Measurements from ENCODE around the gene HDAC10. TPM values are rescaled to one million over a fixed set of nuclear protein-coding genes. Genes with fewer than 3 reads are reported as not detected.

Gene HDAC10
- total and polyA plus RNA-seq, 3 experiments from 2014 or later: 7.5 to 44.7 (median 42.5) TPM

- peaks cover 13% of the 10 kb centered on the region for H3K27me3 ChIP-seq (ENCODE audit: insufficient read depth, low read length, poor library complexity, severe bottlenecking)
- H3K9me3 ChIP-seq (ENCODE audit: low read length): no peaks in the 10 kb centered on the region
- no peak for DNase-seq
- Mint-ChIP-seq H3K27me3 (peaks cover 12 to 22% of the 10 kb centered on the region in 2 donors), H3K27ac (no peak overlapping the region), H3K36me3 (no peaks in the 10 kb centered on the region), H3K4me3 (peak overlapping the region in 1 of 7 donors; percentile 51), H3K9me3 (no peaks in the 10 kb centered on the region), H3K4me1 (peaks cover 0 to 16% (median 6%) of the 10 kb centered on the region in 3 donors)
- H3K4me1 ChIP-seq (ENCODE audit: insufficient read depth, low read length): no peaks in the 10 kb centered on the region
- ChIA-PET CTCF (no interaction called here), POLR2A (no interaction called here)
- H3K27ac ChIP-seq (ENCODE audit: low read depth, low read length): no peak overlapping the region
- H3K36me3 ChIP-seq (ENCODE audit: insufficient read depth, low read length): no peaks in the 10 kb centered on the region
- no peak overlapping the region for H3K4me3 ChIP-seq (ENCODE audit: low read length)
Measured at GRCh38 chr22:50258361-50259292, 7.6 kb upstream of the HDAC10 start.

DNA sequence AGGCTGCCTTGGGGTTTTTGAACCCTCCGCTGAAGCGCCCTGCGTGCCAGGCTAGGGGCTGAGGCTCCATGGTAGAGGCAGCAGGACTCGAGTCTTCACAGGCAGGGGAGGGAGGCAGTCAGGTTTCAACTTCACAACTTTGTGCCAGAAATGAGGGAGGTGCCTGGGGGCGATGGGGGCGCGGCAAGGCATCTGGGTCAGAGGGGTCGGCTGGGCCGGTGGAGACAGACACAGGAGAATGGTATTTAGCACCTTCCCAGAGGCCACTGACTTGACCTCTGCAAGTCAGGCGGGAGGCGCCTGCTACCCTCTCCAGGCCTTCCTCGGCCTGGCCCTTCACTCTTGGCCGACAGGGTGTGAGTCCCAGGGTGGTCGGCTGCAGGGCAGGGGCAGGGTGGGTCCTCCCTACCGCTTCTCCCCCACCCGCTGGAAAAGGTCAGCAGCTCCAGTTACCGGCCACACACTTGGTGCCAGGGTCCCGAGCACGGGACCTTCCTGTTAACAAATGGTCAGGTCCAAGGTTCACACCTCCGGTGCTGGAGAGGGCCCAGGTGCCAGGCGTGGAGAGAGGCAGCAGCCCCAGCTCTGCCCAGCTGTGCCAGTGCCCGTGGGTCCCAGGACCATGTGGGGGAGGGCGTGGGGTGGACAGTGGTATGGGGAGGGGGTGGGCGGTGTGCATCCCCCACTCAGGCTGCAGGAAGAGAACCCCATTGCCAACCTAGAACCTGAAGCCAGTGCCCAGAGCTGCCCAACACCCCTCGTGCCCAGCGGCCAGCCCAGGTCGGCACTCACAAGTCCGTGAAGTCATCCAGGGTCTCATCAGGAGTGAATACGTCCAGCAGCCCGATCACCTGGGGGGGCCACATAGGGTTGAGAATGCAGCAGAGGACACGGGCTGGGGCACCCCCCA is 6.6 kb upstream of the HDAC10 start:
- H3K4me3 Mint-ChIP-seq: no peak overlapping the region
- no peak for DNase-seq
- POLR2A ChIA-PET: no interaction called here

DNA sequence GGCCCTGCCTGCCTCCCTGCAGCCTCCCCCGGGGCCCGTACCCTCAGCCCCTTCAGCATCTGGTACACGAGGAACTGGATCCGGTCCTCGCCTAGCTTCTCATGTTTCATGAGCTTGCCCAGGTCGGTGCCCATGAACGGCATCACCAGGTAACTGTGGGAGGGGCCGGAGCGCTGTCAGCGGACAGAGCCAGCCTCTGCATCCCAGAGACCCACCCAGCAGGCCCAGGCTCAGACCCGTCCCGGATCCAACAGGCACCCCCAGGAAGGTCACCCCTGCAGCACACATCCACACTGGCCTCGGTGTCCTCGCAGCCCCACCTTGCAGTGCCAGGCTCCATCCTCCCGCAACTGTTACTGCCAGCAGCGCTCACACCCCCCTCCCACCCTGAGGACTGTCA is 6.0 kb upstream of the HDAC10 start:
- Histone ChIP-seq H3K4me3 (ENCODE audit: low read length) (no peak overlapping the region), H3K27ac (ENCODE audit: low read depth, low read length) (no peak overlapping the region), H3K36me3 (ENCODE audit: insufficient read depth, low read length) (no peaks in the 10 kb centered on the region), H3K4me1 (ENCODE audit: insufficient read depth, low read length) (no peaks in the 10 kb centered on the region), H3K27me3 (ENCODE audit: insufficient read depth, low read length, poor library complexity, severe bottlenecking) (peaks cover under 1% of the 10 kb centered on the region), H3K9me3 (ENCODE audit: low read length) (no peaks in the 10 kb centered on the region)
- ChIA-PET POLR2A (no interaction called here), CTCF (interaction anchor here (1.6 kb wide), 1 partner anchor 69 kb away, joined by 5 read pairs; no protein-coding TSS in a partner anchor)
- H3K9me3 Mint-ChIP-seq: no peaks in the 10 kb centered on the region
- no peaks in the 10 kb centered on the region for H3K36me3 Mint-ChIP-seq
- H3K4me1 Mint-ChIP-seq: peaks cover 0 to 10% (median 2%) of the 10 kb centered on the region in 3 donors
- no peak for DNase-seq
- no peak overlapping the region for H3K4me3 Mint-ChIP-seq
- peak overlapping the region in 1 of 8 donors; percentile 42 for H3K27ac Mint-ChIP-seq
- H3K27me3 Mint-ChIP-seq: peaks cover 3 to 13% of the 10 kb centered on the region in 2 donors

More for the DNA sequence above, 6.6 kb upstream of the HDAC10 start:
- no peaks in the 10 kb centered on the region for H3K9me3 Mint-ChIP-seq
- Histone ChIP-seq H3K9me3 (ENCODE audit: low read length) (no peaks in the 10 kb centered on the region), H3K27ac (ENCODE audit: low read depth, low read length) (no peak overlapping the region), H3K36me3 (ENCODE audit: insufficient read depth, low read length) (no peaks in the 10 kb centered on the region), H3K4me1 (ENCODE audit: insufficient read depth, low read length) (no peaks in the 10 kb centered on the region), H3K4me3 (ENCODE audit: low read length) (no peak overlapping the region), H3K27me3 (ENCODE audit: insufficient read depth, low read length, poor library complexity, severe bottlenecking) (peaks cover 7% of the 10 kb centered on the region)
- H3K4me1 Mint-ChIP-seq: peaks cover 0 to 14% (median 6%) of the 10 kb centered on the region in 3 donors
- no peaks in the 10 kb centered on the region for H3K36me3 Mint-ChIP-seq
- peak overlapping the region in 1 of 8 donors; percentile 42 for H3K27ac Mint-ChIP-seq
- H3K27me3 Mint-ChIP-seq: peaks cover 10 to 20% of the 10 kb centered on the region in 2 donors
- CTCF ChIA-PET: no interaction called here

GRCh38 chr22:50256258-50256862 is 5.3 kb upstream of the HDAC10 start:
- H3K27me3 ChIP-seq (ENCODE audit: insufficient read depth, low read length, poor library complexity, severe bottlenecking): no peaks in the 10 kb centered on the region
- no peak overlapping the region for H3K4me3 Mint-ChIP-seq
- H3K4me1 Mint-ChIP-seq: peaks cover 0 to 14% (median 0%) of the 10 kb centered on the region in 3 donors
- POLR2A ChIA-PET: no interaction called here
- no peak overlapping the region for H3K4me3 ChIP-seq (ENCODE audit: low read length)
- no peaks in the 10 kb centered on the region for H3K9me3 Mint-ChIP-seq
- no peak for DNase-seq
- H3K9me3 ChIP-seq (ENCODE audit: low read length): no peaks in the 10 kb centered on the region
- H3K4me1 ChIP-seq (ENCODE audit: insufficient read depth, low read length): no peaks in the 10 kb centered on the region
- H3K27ac Mint-ChIP-seq: no peak overlapping the region
- no peaks in the 10 kb centered on the region for H3K36me3 ChIP-seq (ENCODE audit: insufficient read depth, low read length)
- no peaks in the 10 kb centered on the region for H3K36me3 Mint-ChIP-seq
- H3K27ac ChIP-seq (ENCODE audit: low read depth, low read length): no peak overlapping the region
- CTCF ChIA-PET: interaction anchor here (1.6 kb wide), 1 partner anchor 70 kb away, joined by 5 read pairs; no protein-coding TSS in a partner anchor
- H3K27me3 Mint-ChIP-seq: peaks cover 3 to 11% of the 10 kb centered on the region in 2 donors

DNA sequence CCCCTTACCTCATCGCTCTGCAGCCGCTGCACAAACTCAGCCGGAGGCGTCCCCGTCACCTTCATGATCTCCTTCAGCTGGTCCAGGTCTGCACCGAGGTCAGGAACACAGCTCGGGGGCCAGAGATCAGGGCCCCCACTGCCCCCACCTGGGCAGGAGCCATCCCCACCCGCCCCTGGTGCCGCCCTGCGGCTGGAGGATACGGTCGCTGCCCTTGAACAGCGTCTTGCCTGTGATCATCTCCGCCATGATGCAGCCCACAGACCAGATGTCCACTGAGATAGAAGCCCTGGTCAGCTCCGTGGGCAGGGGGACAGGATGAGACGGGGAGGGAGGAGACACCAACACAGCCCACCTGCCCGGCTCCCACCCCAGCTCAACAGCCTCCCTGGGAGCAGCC is 4.5 kb upstream of the HDAC10 start:
- Mint-ChIP-seq H3K4me3 (no peak overlapping the region), H3K9me3 (no peaks in the 10 kb centered on the region), H3K27ac (no peak overlapping the region), H3K36me3 (peaks cover 0 to 2% (median 0%) of the 10 kb centered on the region in 3 donors), H3K27me3 (peaks cover 3 to 11% of the 10 kb centered on the region in 2 donors), H3K4me1 (peaks cover 0 to 15% (median 2%) of the 10 kb centered on the region in 3 donors)
- Histone ChIP-seq H3K4me3 (ENCODE audit: low read length) (no peak overlapping the region), H3K9me3 (ENCODE audit: low read length) (no peaks in the 10 kb centered on the region), H3K27ac (ENCODE audit: low read depth, low read length) (no peak overlapping the region), H3K4me1 (ENCODE audit: insufficient read depth, low read length) (no peaks in the 10 kb centered on the region), H3K36me3 (ENCODE audit: insufficient read depth, low read length) (no peaks in the 10 kb centered on the region), H3K27me3 (ENCODE audit: insufficient read depth, low read length, poor library complexity, severe bottlenecking) (no peaks in the 10 kb centered on the region)
- ChIA-PET POLR2A (no interaction called here), CTCF (interaction anchor here (1.6 kb wide), 1 partner anchor 70 kb away, joined by 5 read pairs; no protein-coding TSS in a partner anchor)
- DNase-seq: no peak

DNA sequence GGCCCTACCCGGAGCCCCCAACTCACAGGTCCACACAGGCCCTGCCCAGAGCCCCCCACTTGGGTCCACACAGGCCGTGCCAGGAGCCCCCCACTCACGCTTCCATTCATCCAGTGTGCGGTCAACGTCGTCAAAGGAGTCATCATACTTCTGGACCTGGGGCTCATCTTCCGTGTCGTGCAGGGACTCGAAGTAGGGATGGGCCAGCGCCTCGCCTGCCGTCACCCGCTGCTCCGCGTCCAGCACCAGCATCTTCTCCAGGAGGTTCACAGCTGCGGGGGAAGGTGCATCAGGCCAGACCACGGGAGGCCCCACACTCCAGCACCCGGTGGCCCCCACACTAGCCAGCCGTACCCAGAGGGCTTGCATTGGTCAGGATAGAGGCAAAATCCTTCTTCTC is 4.0 kb upstream of the HDAC10 start:
- DNase-seq: no peak
- H3K4me3 ChIP-seq (ENCODE audit: low read length): no peak overlapping the region
- H3K4me1 ChIP-seq (ENCODE audit: insufficient read depth, low read length): peaks cover 4% of the 10 kb centered on the region
- no peak overlapping the region for H3K27ac Mint-ChIP-seq
- H3K27me3 Mint-ChIP-seq: peaks cover 3 to 11% of the 10 kb centered on the region in 2 donors
- H3K4me3 Mint-ChIP-seq: no peak overlapping the region
- ChIA-PET POLR2A (no interaction called here), CTCF (interaction anchor here (1.6 kb wide), 1 partner anchor 71 kb away, joined by 5 read pairs; no protein-coding TSS in a partner anchor)
- H3K4me1 Mint-ChIP-seq: peaks cover 4 to 17% (median 5%) of the 10 kb centered on the region in 3 donors
- H3K9me3 ChIP-seq (ENCODE audit: low read length): no peaks in the 10 kb centered on the region
- peaks cover 0 to 2% (median 0%) of the 10 kb centered on the region in 3 donors for H3K36me3 Mint-ChIP-seq
- no peak overlapping the region for H3K27ac ChIP-seq (ENCODE audit: low read depth, low read length)
- H3K9me3 Mint-ChIP-seq: no peaks in the 10 kb centered on the region
- no peaks in the 10 kb centered on the region for H3K36me3 ChIP-seq (ENCODE audit: insufficient read depth, low read length)
- H3K27me3 ChIP-seq (ENCODE audit: insufficient read depth, low read length, poor library complexity, severe bottlenecking): no peaks in the 10 kb centered on the region

GRCh38 chr22:50253941-50254340 is 2.9 kb upstream of the HDAC10 start:
- CTCF ChIA-PET: no interaction called here
- Mint-ChIP-seq H3K36me3 (peaks cover 0 to 2% (median 0%) of the 10 kb centered on the region in 3 donors), H3K4me3 (no peak overlapping the region), H3K4me1 (peaks cover 4 to 23% (median 6%) of the 10 kb centered on the region in 3 donors), H3K9me3 (no peaks in the 10 kb centered on the region), H3K27me3 (peaks cover 1 to 7% of the 10 kb centered on the region in 2 donors), H3K27ac (no peak overlapping the region)
- Histone ChIP-seq H3K9me3 (ENCODE audit: low read length) (no peaks in the 10 kb centered on the region), H3K4me3 (ENCODE audit: low read length) (no peak overlapping the region), H3K4me1 (ENCODE audit: insufficient read depth, low read length) (peaks cover 14% of the 10 kb centered on the region), H3K27me3 (ENCODE audit: insufficient read depth, low read length, poor library complexity, severe bottlenecking) (no peaks in the 10 kb centered on the region), H3K27ac (ENCODE audit: low read depth, low read length) (no peak overlapping the region), H3K36me3 (ENCODE audit: insufficient read depth, low read length) (no peaks in the 10 kb centered on the region)
- POLR2A ChIA-PET: no interaction called here
- DNase-seq: no peak
